AG20443 (cell line): Measurements from ENCODE around the gene LBHD2.

Experiments used
- DNase-seq: peaks from one replicate; pipeline ENCODE4 v3.0.0; 2012; ENCODE audit warnings: low spot score, mixed read lengths

The LBHD2 gene

GRCh38 chr14:103121121-103121845 is 37.3 kb downstream of the LBHD2 start:
- no peak for DNase-seq

DNA sequence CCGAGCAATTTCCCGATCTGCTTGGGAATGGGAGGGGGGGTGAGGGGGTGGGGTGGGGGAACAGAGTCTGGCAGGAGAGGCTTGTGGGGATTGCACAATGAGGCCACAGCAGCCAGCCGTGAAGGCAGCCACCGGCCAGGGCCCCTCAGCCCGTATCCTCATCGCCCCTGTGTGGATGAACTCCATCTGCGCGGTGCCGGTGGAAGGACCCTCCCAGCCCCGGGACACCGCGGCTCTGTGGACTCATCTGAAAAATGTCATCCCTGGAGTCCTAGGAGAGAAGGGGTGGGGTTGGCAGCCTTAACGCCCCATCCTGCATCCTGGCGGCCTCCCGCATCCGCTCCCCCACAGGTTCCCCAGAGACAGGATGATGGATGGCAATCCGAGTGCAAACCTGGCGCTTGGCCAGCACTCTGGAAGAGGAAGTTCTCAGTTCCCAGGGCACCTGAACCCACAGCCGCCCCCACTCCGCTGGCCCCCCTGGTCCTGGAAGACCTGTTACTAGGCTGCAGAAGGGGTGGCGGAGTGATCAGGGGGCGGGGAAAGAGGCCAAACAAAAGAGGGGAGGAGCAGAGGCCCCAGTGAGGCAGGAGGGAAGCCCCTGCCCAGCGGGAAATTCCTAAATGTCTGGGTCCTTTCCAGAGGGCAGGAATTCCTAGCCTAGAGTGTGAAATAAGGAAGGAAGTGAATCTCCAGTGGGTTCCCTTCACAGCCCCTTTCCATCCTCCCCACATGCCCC is 38.0 kb downstream of the LBHD2 start:
- DNase-seq = peak; percentile 65

DNA sequence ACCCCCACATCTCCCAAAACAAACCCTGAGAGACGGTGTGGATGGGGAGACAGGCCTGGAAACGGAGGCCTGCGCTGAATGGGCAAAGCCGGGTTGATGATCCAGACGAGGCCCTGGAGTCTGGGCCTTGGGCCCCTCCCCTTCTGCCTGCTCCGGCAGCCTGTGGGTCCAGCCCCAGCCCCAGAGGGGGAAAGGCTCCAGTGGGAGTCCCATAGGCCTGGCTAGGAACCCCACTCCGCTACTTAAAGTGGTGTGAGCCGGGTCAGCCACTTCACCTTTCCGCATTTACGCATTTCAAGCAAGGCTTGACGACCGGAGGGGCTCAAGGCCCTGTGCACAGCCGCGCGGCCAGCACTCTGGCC is 38.6 kb downstream of the LBHD2 start:
- no peak for DNase-seq

DNA sequence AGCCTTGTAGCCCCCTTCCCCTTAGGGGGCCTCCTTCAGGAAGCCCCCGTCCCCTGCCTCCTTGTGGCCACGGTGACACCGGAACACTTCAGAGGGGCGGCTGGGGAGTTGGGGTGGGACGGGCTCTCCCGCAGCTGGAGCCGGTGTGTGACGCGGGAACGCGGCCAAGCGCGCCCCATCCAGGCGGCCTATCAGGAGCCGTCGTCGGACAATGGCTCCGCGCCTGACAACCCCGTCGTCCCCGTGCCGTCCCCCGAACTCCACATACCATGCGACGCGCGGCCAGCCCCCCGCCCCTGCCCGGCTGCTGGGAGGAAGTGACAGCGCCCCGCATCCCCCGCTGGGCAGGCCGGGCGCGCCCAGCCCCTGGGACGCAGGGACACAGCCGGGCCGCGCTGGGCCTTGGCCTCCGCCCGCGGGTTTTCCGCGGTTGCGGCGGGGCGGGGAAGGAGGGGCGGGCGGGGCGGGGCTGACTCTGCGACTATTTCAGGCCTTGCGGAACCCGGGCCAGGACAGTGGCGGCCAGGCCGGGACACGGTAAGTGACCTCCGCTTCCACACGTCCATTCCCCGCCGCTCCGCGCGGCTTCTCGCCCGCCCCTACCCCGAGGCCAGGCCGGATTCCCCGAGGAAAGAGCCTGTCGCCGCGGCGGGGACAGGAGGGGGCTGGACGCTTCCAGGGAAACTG is 39.1 kb downstream of the LBHD2 start, which contains the start of gene TNFAIP2:
TSS of gene TNFAIP2 (plus strand) at position 515 of the 687 bp plus-strand sequence. CDS start 2,997 bp downstream, outside the sequence.
- DNase-seq = peak; percentile 88

DNA sequence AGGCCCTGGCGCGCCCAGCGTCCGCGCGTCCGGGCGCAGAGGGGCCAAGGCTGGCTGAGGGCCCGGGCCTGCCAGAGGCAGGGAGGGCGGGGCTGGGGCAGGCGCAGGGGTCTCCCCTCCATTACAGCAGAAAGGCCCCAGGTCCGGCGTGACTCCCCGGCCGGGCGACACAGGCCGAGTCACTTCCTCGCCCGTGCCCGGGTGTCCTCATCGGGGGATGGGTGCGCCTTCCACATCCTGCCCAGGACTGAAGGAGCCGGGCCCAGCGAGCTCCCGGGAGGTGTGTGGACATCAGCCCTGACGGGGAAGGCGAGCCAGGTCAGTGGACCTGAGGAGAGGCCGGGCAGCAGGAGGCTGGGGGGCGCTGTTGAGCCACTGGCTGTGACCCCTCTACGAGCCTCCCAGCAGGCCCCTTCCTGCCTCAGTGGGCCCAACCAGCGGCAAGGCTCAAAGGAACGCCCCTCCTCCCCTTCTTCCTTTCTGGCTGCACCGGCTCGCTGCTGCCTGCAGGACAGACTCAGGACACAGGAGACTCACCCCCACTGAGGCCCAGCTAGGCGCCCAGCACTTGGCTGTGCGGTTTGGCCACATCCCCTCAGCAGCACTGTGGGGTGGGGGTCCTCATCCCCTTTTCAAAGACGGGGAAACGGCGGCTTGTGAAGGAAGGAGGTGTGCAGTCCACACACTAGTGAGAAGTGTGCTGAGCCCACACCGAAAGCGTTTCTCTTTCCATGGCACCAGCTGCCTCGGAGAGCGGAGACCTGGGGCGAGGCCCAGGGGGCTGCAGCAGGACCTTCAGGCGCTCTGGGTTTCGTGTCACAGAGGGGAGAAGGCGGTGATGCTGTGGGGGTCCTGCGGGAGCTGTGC is 39.9 kb downstream of the LBHD2 start:
- peak; percentile 68 for DNase-seq

DNA sequence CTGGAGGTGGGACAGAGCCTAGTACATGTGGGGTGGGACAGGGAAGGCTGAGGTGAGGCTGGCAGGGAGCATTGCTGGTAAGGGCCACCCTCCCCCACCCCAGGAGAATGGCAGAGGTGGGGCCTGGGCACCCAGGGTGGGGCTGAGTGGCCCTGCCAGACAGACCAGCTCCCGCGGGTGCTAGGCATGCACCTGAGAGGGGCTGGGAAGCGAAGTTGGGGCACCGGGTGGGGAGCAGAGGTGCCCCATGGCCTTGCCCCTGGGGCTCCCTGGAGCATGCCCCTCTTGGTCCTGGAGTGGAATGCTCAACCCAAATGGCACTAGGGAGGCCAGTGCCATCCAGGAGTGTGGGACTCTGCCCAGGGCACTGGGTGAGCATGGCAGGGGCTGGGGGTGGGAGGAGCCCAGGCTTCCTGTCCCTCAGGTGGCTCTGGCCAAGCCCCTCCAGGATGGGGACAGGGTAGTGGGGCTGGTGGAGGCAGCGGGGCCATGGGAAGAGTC is 40.5 kb downstream of the LBHD2 start:
- no peak for DNase-seq

- DNase-seq = no peak
Observed at GRCh38 chr14:103125098-103126070, 41.4 kb downstream of the LBHD2 start.

GRCh38 chr14:103126088-103126872 is 42.3 kb downstream of the LBHD2 start:
- no peak for DNase-seq

GRCh38 chr14:103126873-103127304 is 42.9 kb downstream of the LBHD2 start:
- no peak for DNase-seq

DNA sequence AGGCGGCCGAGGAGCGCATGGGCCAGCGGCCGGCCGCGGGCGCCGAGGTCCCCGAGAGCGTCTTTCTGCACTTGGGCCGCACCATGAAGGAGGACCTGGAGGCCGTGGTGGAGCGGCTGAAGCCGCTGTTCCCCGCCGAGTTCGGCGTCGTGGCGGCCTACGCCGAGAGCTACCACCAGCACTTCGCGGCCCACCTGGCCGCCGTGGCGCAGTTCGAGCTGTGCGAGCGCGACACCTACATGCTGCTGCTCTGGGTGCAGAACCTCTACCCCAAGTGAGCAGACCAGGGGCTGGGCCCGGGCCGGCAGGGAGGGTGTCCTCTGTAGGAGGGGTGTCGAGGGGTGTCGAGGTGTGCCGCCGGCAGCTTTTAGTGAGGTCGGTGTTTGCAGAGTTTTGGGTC is 43.3 kb downstream of the LBHD2 start:
- DNase-seq = no peak

DNA sequence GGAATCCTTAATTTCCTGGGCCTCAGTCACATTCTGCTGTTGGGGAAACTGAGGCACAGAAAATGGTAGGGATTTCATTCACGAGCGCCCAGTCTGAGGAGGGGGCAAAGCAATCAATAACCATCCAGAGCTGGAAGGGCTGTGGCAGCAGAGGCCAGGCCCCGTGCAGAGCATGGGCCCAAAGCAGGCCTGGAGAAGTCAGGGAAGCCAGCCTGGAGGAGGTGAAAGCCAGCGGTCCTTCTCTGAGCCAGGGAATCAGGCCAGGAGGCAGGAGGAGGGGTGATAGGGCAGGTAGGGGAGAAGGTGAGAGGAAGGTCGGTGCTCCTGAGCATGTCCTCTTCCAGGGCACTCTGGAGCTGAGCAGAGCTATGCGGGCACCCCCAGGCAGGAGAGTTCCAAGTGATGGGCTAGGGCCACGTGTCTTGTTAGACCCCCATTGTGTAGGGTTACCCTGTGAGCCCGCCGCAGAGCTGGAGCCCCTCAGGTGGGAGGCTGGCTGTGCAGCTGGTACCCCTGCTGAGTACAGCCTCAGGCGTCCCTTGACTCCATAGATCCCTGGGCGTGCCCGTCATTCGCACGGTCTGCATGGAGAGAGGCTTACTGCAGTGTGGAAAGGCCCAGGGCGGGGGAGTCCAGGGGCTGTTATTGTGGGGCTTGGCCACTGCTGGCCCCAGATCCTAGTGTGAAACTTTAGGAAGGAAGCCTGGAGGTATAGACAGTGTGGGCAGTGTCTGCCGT is 44.0 kb downstream of the LBHD2 start:
- DNase-seq = no peak

- no peak for DNase-seq
Observed at GRCh38 chr14:103128631-103129300, 44.8 kb downstream of the LBHD2 start.

- no peak for DNase-seq
Observed at GRCh38 chr14:103129301-103130016, 45.4 kb downstream of the LBHD2 start.

GRCh38 chr14:103130017-103130764 is 46.2 kb downstream of the LBHD2 start:
- no peak for DNase-seq

DNA sequence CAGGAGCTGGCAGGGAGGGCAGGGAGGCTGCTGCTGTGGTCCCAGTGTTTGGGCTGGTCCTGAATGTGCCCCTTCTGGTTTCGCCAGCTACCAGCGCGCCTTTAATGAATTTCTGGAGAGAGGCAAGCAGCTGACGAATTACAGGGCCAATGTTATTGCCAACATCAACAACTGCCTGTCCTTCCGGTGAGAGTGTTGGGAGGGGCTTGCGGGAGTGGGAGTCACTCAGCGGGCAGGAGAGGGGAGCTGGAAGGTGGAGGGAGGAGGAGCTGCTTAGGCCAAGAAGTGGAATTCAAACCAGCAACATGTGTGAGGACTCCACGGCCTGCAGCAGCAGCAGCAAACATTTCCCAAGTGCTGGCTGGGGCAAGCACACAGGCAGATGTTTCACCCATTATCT is 47.0 kb downstream of the LBHD2 start:
- DNase-seq = peak; percentile 46

GRCh38 chr14:103131580-103131979 is 47.6 kb downstream of the LBHD2 start:
- DNase-seq = no peak
